ENCODE data around the gene PTPRK.

Gene PTPRK

GRCh38 chr6:128276311-128276710, 244.1 kb downstream of the PTPRK start:
- no peak for DNase-seq

- no peak for DNase-seq
Measured at GRCh38 chr6:128275681-128276080, 244.7 kb downstream of the PTPRK start.

- no peak for DNase-seq
Measured at GRCh38 chr6:128275030-128275429, 245.4 kb downstream of the PTPRK start.

- DNase-seq: no peak
Measured at GRCh38 chr6:128271527-128271926, 248.9 kb downstream of the PTPRK start.

GRCh38 chr6:128271011-128271410, 249.4 kb downstream of the PTPRK start:
- DNase-seq: no peak

GRCh38 chr6:128266946-128267345, 253.5 kb downstream of the PTPRK start:
- no peak for DNase-seq

- DNase-seq: no peak
Measured at GRCh38 chr6:128265706-128266105, 254.7 kb downstream of the PTPRK start.

GRCh38 chr6:128259730-128260685, 260.4 kb downstream of the PTPRK start:
- no peak for DNase-seq

- no peak for DNase-seq
Measured at GRCh38 chr6:128259029-128259724, 261.2 kb downstream of the PTPRK start.

GRCh38 chr6:128256095-128256494, 264.3 kb downstream of the PTPRK start:
- DNase-seq: no peak

GRCh38 chr6:128252341-128253176, 267.8 kb downstream of the PTPRK start:
- no peak for DNase-seq

- DNase-seq: no peak
Measured at GRCh38 chr6:128251445-128252340, 268.7 kb downstream of the PTPRK start.

GRCh38 chr6:128250370-128251070, 269.9 kb downstream of the PTPRK start:
- DNase-seq: no peak

GRCh38 chr6:128249429-128249828, 271.0 kb downstream of the PTPRK start:
- DNase-seq: no peak

- DNase-seq: no peak
Measured at GRCh38 chr6:128246472-128247260, 273.7 kb downstream of the PTPRK start.

GRCh38 chr6:128244751-128245405, 275.5 kb downstream of the PTPRK start:
- DNase-seq: no peak

GRCh38 chr6:128242765-128243403, 277.5 kb downstream of the PTPRK start:
- no peak for DNase-seq

GRCh38 chr6:128241216-128241615, 279.2 kb downstream of the PTPRK start:
- no peak for DNase-seq

GRCh38 chr6:128240024-128240428, 280.4 kb downstream of the PTPRK start:
- DNase-seq: no peak

All from NCI-H2029 treated with DMSO at 0.1 percent for 48 hours (cell line).